Chondrocyte (in vitro differentiated cells): Measurements from ENCODE around the gene LONP2. TPM values are rescaled to one million over a fixed set of nuclear protein-coding genes. Genes with fewer than 3 reads are reported as not detected.

Experiments used
- DNase-seq: peaks from one replicate; pipeline ENCODE4 v3.0.0; 2021; ENCODE audit warnings: mixed read lengths, low spot score
- H3K27ac Mint-ChIP-seq: one replicate; pipeline ENCODE4 v1.8.0; 2021; ENCODE audit warnings: mild to moderate bottlenecking, moderate library complexity, mixed read lengths; ENCODE audit not compliant: unreplicated experiment
- H3K27me3 Mint-ChIP-seq: 2 replicates; pipeline ENCODE4 v1.8.0; 2021; ENCODE audit warnings: low read depth, mixed read lengths
- H3K36me3 Mint-ChIP-seq: 2 replicates; pipeline ENCODE4 v1.8.0; 2021; ENCODE audit warnings: low read depth, mixed read lengths
- H3K4me1 Mint-ChIP-seq: 2 replicates; pipeline ENCODE4 v1.8.0; 2021; ENCODE audit warnings: low read depth, mild to moderate bottlenecking, mixed read lengths
- H3K4me3 Mint-ChIP-seq: one replicate; pipeline ENCODE4 v1.8.0; 2021; ENCODE audit warnings: mild to moderate bottlenecking, moderate library complexity, mixed read lengths; ENCODE audit not compliant: unreplicated experiment
- H3K9me3 Mint-ChIP-seq: 2 replicates; pipeline ENCODE4 v1.8.0; 2021; ENCODE audit warnings: low read depth, mixed read lengths
- total RNA-seq: library from RNA; stranded (reverse); gene quantifications from 3 replicates; pipeline ENCODE4 v1.2.1, GENCODE V29; 2021
- TF ChIP-seq, protein P1 (sequence below): fragments of 200-600 bp; sonication (generic); IDR thresholded peaks from 2 replicates; pipeline ENCODE4 v1.5.0; 2021; ENCODE audit warnings: antibody characterized with exemption, mild to moderate bottlenecking, moderate library complexity

LONP2 gene
- total RNA-seq, 1 donor from 2014 or later = 53.1 TPM

DNA sequence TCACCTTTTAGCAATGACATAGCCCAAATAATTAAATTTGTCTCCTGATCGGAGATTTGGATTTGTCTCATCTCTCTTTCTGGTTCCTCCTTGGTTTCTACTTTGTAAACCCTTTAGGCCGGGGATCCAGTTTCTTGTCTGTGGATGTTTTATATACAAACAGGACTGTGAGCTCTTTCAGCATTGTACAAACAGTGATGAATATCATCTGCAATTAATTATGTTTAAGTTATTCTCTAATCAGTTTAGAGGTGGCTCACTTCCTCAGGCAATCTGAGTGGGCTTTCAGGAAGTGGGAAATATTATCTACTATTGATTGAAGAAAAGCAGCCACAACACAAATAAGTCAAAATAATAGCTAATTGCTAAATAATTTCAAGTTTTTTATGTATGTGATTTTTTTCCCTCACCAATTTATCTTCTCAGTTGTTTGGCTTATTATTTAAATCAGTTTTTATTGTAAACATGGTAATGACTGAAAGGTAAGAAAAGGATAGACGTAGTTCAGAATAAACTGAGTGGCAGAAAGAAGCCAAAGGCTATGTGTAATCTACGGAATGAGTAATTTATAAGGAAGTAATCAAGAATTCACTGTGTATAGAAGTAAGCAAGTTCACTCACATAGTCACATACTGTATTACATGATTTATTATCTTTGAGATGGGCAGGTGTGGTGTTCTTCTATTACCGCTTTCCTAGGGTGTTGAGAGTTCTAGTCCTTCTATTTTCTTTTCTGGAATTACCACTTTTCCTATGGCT is 6.6 kb downstream of the LONP2 start:
- Mint-ChIP-seq H3K27ac (no peak overlapping the region), H3K4me1 (peaks cover 22% of the 10 kb centered on the region), H3K9me3 (no peaks in the 10 kb centered on the region), H3K27me3 (no peaks in the 10 kb centered on the region), H3K36me3 (peaks cover 10% of the 10 kb centered on the region), H3K4me3 (no peak overlapping the region)
- TF ChIP-seq, protein P1, sequence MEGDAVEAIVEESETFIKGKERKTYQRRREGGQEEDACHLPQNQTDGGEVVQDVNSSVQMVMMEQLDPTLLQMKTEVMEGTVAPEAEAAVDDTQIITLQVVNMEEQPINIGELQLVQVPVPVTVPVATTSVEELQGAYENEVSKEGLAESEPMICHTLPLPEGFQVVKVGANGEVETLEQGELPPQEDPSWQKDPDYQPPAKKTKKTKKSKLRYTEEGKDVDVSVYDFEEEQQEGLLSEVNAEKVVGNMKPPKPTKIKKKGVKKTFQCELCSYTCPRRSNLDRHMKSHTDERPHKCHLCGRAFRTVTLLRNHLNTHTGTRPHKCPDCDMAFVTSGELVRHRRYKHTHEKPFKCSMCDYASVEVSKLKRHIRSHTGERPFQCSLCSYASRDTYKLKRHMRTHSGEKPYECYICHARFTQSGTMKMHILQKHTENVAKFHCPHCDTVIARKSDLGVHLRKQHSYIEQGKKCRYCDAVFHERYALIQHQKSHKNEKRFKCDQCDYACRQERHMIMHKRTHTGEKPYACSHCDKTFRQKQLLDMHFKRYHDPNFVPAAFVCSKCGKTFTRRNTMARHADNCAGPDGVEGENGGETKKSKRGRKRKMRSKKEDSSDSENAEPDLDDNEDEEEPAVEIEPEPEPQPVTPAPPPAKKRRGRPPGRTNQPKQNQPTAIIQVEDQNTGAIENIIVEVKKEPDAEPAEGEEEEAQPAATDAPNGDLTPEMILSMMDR = no peak
- no peak for DNase-seq

DNA sequence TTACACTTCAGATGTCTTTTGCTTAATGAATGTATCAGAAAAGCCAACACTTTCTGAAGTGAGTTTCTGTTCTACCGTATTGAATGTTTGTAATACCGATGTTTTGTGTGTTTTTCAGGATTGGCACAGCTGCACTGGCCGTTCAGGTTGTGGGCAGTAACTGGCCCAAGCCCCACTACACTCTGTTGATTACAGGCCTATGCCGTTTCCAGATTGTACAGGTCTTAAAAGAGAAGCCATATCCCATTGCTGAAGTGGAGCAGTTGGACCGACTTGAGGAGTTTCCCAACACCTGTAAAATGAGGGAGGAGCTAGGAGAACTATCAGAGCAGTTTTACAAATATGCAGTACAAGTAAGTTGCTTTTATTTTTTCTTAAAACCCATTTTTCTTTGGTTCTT is 7.9 kb downstream of the LONP2 start:
- TF ChIP-seq, protein P1 = no peak
- H3K36me3 Mint-ChIP-seq = peaks cover 12% of the 10 kb centered on the region
- DNase-seq = no peak
- H3K9me3 Mint-ChIP-seq = no peaks in the 10 kb centered on the region
- H3K27ac Mint-ChIP-seq = no peak overlapping the region
- H3K4me1 Mint-ChIP-seq = peaks cover 9% of the 10 kb centered on the region
- no peak overlapping the region for H3K4me3 Mint-ChIP-seq
- no peaks in the 10 kb centered on the region for H3K27me3 Mint-ChIP-seq

DNA sequence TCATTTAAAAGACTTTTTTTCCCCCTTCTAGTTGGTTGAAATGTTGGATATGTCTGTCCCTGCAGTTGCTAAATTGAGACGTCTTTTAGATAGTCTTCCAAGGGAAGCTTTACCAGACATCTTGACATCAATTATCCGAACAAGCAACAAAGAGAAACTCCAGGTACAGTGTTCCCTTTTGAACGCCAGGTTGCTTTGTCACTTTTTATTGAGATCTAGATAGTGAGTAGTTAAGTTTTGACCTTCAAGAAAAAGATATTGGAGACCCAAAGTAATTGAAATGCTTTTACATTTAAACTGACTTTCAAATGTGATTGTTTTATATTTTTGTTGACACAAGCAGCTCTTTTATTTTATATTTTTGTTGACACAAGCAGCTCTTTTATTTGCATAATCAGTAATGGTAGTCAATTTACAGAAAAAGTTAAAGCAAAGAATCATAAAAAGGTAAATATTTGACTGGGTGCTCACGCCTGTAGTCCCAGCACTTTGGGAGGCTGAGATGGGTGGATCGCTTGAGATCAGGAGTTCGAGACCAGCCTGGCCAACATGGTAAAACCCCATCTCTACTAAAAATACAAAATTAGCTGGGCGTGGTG is 12.6 kb downstream of the LONP2 start:
- Mint-ChIP-seq H3K36me3 (peaks cover 28% of the 10 kb centered on the region), H3K4me1 (peaks cover 4% of the 10 kb centered on the region), H3K9me3 (no peaks in the 10 kb centered on the region), H3K27ac (no peak overlapping the region), H3K27me3 (no peaks in the 10 kb centered on the region), H3K4me3 (no peak overlapping the region)
- DNase-seq = no peak
- TF ChIP-seq, protein P1 = no peak

GRCh38 chr16:48261569-48261968 is 17.5 kb downstream of the LONP2 start:
- Mint-ChIP-seq H3K9me3 (no peaks in the 10 kb centered on the region), H3K36me3 (peaks cover 43% of the 10 kb centered on the region), H3K27me3 (no peaks in the 10 kb centered on the region), H3K4me1 (peaks cover 4% of the 10 kb centered on the region), H3K27ac (no peak overlapping the region), H3K4me3 (no peak overlapping the region)
- TF ChIP-seq, protein P1 = no peak
- no peak for DNase-seq

DNA sequence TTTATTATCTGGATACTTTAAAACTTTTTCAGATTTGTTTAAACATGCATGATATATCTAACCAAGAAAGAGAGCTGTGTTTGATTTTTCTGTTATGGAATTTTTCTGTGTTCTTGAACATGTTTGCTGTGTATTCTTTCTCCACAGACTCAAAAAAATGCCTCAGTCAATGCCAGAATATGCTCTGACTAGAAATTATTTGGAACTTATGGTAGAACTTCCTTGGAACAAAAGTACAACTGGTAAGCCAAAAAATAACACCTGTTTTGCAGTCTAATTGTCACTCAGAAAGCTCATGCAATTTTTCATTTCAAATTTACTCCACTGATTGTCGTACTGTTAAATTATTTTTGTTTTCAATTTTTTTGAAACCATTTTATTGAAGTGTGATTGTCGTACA is 18.5 kb downstream of the LONP2 start:
- no peak for DNase-seq
- Mint-ChIP-seq H3K36me3 (peaks cover 43% of the 10 kb centered on the region), H3K27ac (no peak overlapping the region), H3K4me1 (peaks cover 4% of the 10 kb centered on the region), H3K27me3 (no peaks in the 10 kb centered on the region), H3K4me3 (no peak overlapping the region), H3K9me3 (no peaks in the 10 kb centered on the region)
- TF ChIP-seq, protein P1 = no peak
